GM13977 (cell line): ENCODE results near the gene PKD2L2.
A peak's percentile ranks its signal among the peaks of the same experiment; 100 is the strongest.
"Not testable (repeated sequence)": the region's sequence is repeated elsewhere in the genome, so short reads cannot be mapped to it uniquely, and the experiment has no call there.

Experiments
- DNase-seq: peaks from one replicate; pipeline ENCODE4 v3.0.0; 2012; ENCODE audit warnings: low spot score
- CTCF ChIP-seq: IDR thresholded peaks from 2 replicates; pipeline ENCODE4 v1.5.1; 2012; ENCODE audit warnings: mild to moderate bottlenecking, control low read depth; ENCODE audit not compliant: insufficient read depth; ENCODE audit errors: extremely low read depth, missing control alignments
- in situ Hi-C: fragments of 300-500 bp; cut with MboI; formaldehyde crosslinking; loops from one replicate; pipeline ENCODE4 v1.12.0; 2022; ENCODE audit warnings: low sequenced_read_pairs, low pct_unique_long_range_greater_than_20kb, mixed read lengths, inconsistent platforms; ENCODE audit not compliant: unreplicated experiment

The PKD2L2 gene

GRCh38 chr5:137935190-137935589 lies 45.9 kb downstream of the PKD2L2 start:
- peak; percentile 42 for DNase-seq
- no peak for TF ChIP-seq CTCF
- in situ Hi-C loops: no loop called here

- in situ Hi-C loops: no loop called here
- TF ChIP-seq CTCF: no peak
- no peak for DNase-seq
Observed at GRCh38 chr5:137935694-137936093, 46.4 kb downstream of the PKD2L2 start.

GRCh38 chr5:137937994-137938750 lies 48.9 kb downstream of the PKD2L2 start:
- no peak for TF ChIP-seq CTCF
- DNase-seq: no peak
- in situ Hi-C loops: no loop called here

GRCh38 chr5:137938751-137939143 lies 49.5 kb downstream of the PKD2L2 start:
- TF ChIP-seq CTCF: no peak
- in situ Hi-C loops: no loop called here
- peak; percentile 21 for DNase-seq

GRCh38 chr5:137939331-137939730 lies 50.1 kb downstream of the PKD2L2 start:
- in situ Hi-C loops: no loop called here
- no peak for TF ChIP-seq CTCF
- DNase-seq: no peak

GRCh38 chr5:137944280-137944679 lies 55.0 kb downstream of the PKD2L2 start:
- in situ Hi-C loops: not testable (repeated sequence)

GRCh38 chr5:137945825-137946224 lies 56.6 kb downstream of the PKD2L2 start:
- TF ChIP-seq CTCF: no peak
- no peak for DNase-seq
- in situ Hi-C loops: no loop called here

More at GRCh38 chr5:137944280-137944679, 55.0 kb downstream of the PKD2L2 start:
- DNase-seq: not testable (repeated sequence)
